T-cell (primary cell): Measurements from ENCODE around the gene PRPF6. TPM values are rescaled to one million over a fixed set of nuclear protein-coding genes. Genes with fewer than 3 reads are reported as not detected.
A peak's percentile ranks its signal among the peaks of the same experiment; 100 is the strongest.
"Not testable (repeated sequence)": the region's sequence is repeated elsewhere in the genome, so short reads cannot be mapped to it uniquely, and the experiment has no call there.

Source experiments
- ATAC-seq, 4 experiments: fragments of 200-7000 bp in 3 of 4; fragments of 150-1000 bp in 1 of 4; cut with Tn5 transposase; replicated peaks in 1 of 4; 1 replicate in 3 of 4; 2 replicates in 1 of 4; pipeline ENCODE4 v1.10.0; 2021; ENCODE audit warnings: moderate library complexity in 3 of 4, mild to moderate bottlenecking in 2 of 4, moderate number of reproducible peaks in 1 of 4
- CTCF ChIA-PET, 2 donors: fragments of 300-600 bp; sonication (Branson Sonifier 250); formaldehyde crosslinking; loops; one replicate each; lab custom pipeline; 2022; ENCODE audit warnings: antibody characterized with exemption in 2 of 2; lab: Charles Lee
- POLR2A ChIA-PET, 2 donors: fragments of 300-600 bp; sonication (Branson Sonifier 250); formaldehyde crosslinking; loops; one replicate each; lab custom pipeline; 2022; ENCODE audit warnings: antibody characterized with exemption in 2 of 2; lab: Charles Lee
- DNase-seq, 35 experiments: peaks; one replicate each; pipeline versions ENCODE4 v3.0.0 to v3.0.0-alpha.2; 2013 to 2023
- H3K27ac ChIP-seq: one replicate; pipeline ENCODE4 v1.5.1; 2013; ENCODE audit warnings: low read length
- H3K27me3 ChIP-seq, 2 experiments: replicated peaks in 1 of 2; 1 replicate in 1 of 2; 2 replicates in 1 of 2; pipeline versions ENCODE4 v1.6.1 to v1.7.0; 2013; ENCODE audit warnings: low read length in 1 of 2, mixed read lengths in 1 of 2; ENCODE audit not compliant: control insufficient read depth in 2 of 2, insufficient read depth in 2 of 2; ENCODE audit errors: extremely low read depth in 1 of 2
- H3K36me3 ChIP-seq, 2 donors: 1 replicate in 1 of 2; 2 replicates in 1 of 2; pipeline versions ENCODE4 v1.6.1 to v1.7.0; 2013; ENCODE audit warnings: low read length in 1 of 2; ENCODE audit not compliant: control insufficient read depth in 2 of 2, insufficient read depth in 1 of 2; ENCODE audit errors: extremely low read depth in 1 of 2
- H3K4me1 ChIP-seq, 2 experiments: 1 replicate in 1 of 2; 2 replicates in 1 of 2; pipeline versions ENCODE4 v1.6.1 to v1.7.0; 2013; ENCODE audit warnings: low read length in 2 of 2, mixed read lengths in 1 of 2; ENCODE audit not compliant: insufficient read depth in 2 of 2, control insufficient read depth in 1 of 2; ENCODE audit errors: extremely low read depth in 1 of 2
- H3K4me3 ChIP-seq, 2 donors: 1 replicate in 1 of 2; 2 replicates in 1 of 2; pipeline versions ENCODE4 v1.5.1 to v1.7.0; 2013; ENCODE audit warnings: mild to moderate bottlenecking in 2 of 2, low read length in 1 of 2, moderate library complexity in 1 of 2; ENCODE audit not compliant: control insufficient read depth in 1 of 2; ENCODE audit errors: extremely low read depth in 1 of 2
- H3K9me3 ChIP-seq: 2 replicates; pipeline ENCODE4 v1.7.0; 2013
- H3K27ac Mint-ChIP-seq, 2 donors: one replicate each; pipeline ENCODE4 v1.8.0; 2020 to 2021; ENCODE audit warnings: mild to moderate bottlenecking in 2 of 2, mixed read lengths in 2 of 2
- H3K27me3 Mint-ChIP-seq, 2 donors: one replicate each; pipeline ENCODE4 v1.8.0; 2021 to 2022; ENCODE audit warnings: mixed read lengths in 2 of 2
- H3K36me3 Mint-ChIP-seq: one replicate; pipeline ENCODE4 v1.8.0; 2021; ENCODE audit warnings: mixed read lengths
- H3K4me1 Mint-ChIP-seq, 3 donors: one replicate each; pipeline ENCODE4 v1.8.0; 2020 to 2022; ENCODE audit warnings: mixed read lengths in 3 of 3, mild to moderate bottlenecking in 1 of 3
- H3K4me3 Mint-ChIP-seq, 3 donors: one replicate each; pipeline ENCODE4 v1.8.0; 2020 to 2022; ENCODE audit warnings: mild to moderate bottlenecking in 3 of 3, mixed read lengths in 3 of 3, moderate library complexity in 3 of 3
- H3K9me3 Mint-ChIP-seq, 3 donors: one replicate each; pipeline ENCODE4 v1.8.0; 2020 to 2022; ENCODE audit warnings: mixed read lengths in 3 of 3
- WGBS: methylation state at CpG from one replicate; pipeline ENCODE4 v1.1.5; 2013; ENCODE audit warnings: missing lambda C conversion rate; ENCODE audit not compliant: insufficient coverage; 5-methylcytosine and 5-hydroxymethylcytosine counted together
- total RNA-seq, 35 experiments: library from RNA in 6 of 35; stranded (reverse) in 6 of 35; fragments of 120-200 nt in 1 of 35; gene quantifications; one replicate each; pipeline versions ENCODE4 v1.2.1 to v1.2.4 and lab custom pipeline; 2013 to 2026

PRPF6 gene
- total RNA-seq, 5 donors from 2014 or later (not counting 1 experiment from before 2014, with no cell fraction given), result 59.8 to 106 (median 83.5) TPM

- CTCF ChIA-PET, result no interaction called here
- ATAC-seq, result no peak
- H3K9me3 ChIP-seq, result no peaks in the 10 kb centered on the region
- DNase-seq, result no peak
- peak overlapping the region; percentile 76 to 89 (median 83) for H3K4me3 Mint-ChIP-seq
- H3K27ac Mint-ChIP-seq, result peak overlapping the region; percentile 85 to 87
- H3K4me1 Mint-ChIP-seq, result peaks cover 13 to 23% (median 20%) of the 10 kb centered on the region in 3 donors
- no peaks in the 10 kb centered on the region for H3K27me3 Mint-ChIP-seq
- POLR2A ChIA-PET, result no interaction called here
- H3K27ac ChIP-seq, result peak overlapping the region; percentile 57
- H3K9me3 Mint-ChIP-seq, result no peaks in the 10 kb centered on the region
- H3K36me3 Mint-ChIP-seq, result peaks cover 3% of the 10 kb centered on the region
- peaks cover 5 to 22% of the 10 kb centered on the region in 2 experiments for H3K4me1 ChIP-seq
- H3K36me3 ChIP-seq, result peaks cover 6 to 23% of the 10 kb centered on the region in 2 donors
- H3K27me3 ChIP-seq, result peaks cover 0 to 4% of the 10 kb centered on the region in 2 experiments
- H3K4me3 ChIP-seq, result peak overlapping the region; percentile 55 to 84
- WGBS, result 85% methylated on average over 9 of the region's 14 CpGs
Observed at GRCh38 chr20:63968136-63968927, 12.6 kb upstream of the PRPF6 start.

GRCh38 chr20:63968928-63969760, 11.8 kb upstream of the PRPF6 start:
- CTCF ChIA-PET, result no interaction called here
- Histone ChIP-seq H3K9me3 (no peaks in the 10 kb centered on the region), H3K4me1 (peaks cover 5 to 28% of the 10 kb centered on the region in 2 experiments), H3K36me3 (peaks cover under 1 to 15% of the 10 kb centered on the region in 2 donors), H3K27ac (peak overlapping the region; percentile 57), H3K4me3 (peak overlapping the region; percentile 55 to 84), H3K27me3 (peaks cover 0 to 4% of the 10 kb centered on the region in 2 experiments)
- Mint-ChIP-seq H3K4me1 (peaks cover 19 to 31% (median 26%) of the 10 kb centered on the region in 3 donors), H3K4me3 (peak overlapping the region; percentile 76 to 89 (median 83)), H3K27me3 (no peaks in the 10 kb centered on the region), H3K9me3 (no peaks in the 10 kb centered on the region), H3K36me3 (peaks cover 6% of the 10 kb centered on the region), H3K27ac (peak overlapping the region; percentile 85 to 87)
- POLR2A ChIA-PET, result no interaction called here
- ATAC-seq (peak; percentile 44 to 56 (median 46)), DNase-seq (peak in 11 of 35 experiments; percentile 28 to 59 (median 38))
- 6% methylated on average over 53 of the region's 70 CpGs for WGBS

GRCh38 chr20:63969838-63970713, 10.9 kb upstream of the PRPF6 start, which contains the start of gene ZNF512B:
TSS of gene ZNF512B (minus strand) at chr20:63969930. CDS start at chr20:63967950, 1,980 bp downstream.
- peak; percentile 57 to 69 (median 60) for ATAC-seq
- peaks cover under 1 to 19% of the 10 kb centered on the region in 2 donors for H3K36me3 ChIP-seq
- WGBS, result 10% methylated on average over 33 of the region's 73 CpGs
- peaks cover 0 to 4% of the 10 kb centered on the region in 2 experiments for H3K27me3 ChIP-seq
- Mint-ChIP-seq H3K36me3 (peaks cover 6% of the 10 kb centered on the region), H3K27ac (peak within 1 kb of the TSS; percentile 85 to 87), H3K4me3 (peak within 1 kb of the TSS; percentile 76 to 89 (median 83)), H3K4me1 (peaks cover 20 to 32% (median 32%) of the 10 kb centered on the region in 3 donors), H3K9me3 (no peaks in the 10 kb centered on the region), H3K27me3 (no peaks in the 10 kb centered on the region)
- ChIA-PET CTCF (no interaction called here), POLR2A (no interaction called here)
- peak within 1 kb of the TSS; percentile 57 for H3K27ac ChIP-seq
- DNase-seq, result peak in 24 of 35 experiments; percentile 34 to 73 (median 53)
- H3K4me1 ChIP-seq, result peaks cover 5 to 31% of the 10 kb centered on the region in 2 experiments
- peak within 1 kb of the TSS; percentile 55 to 84 for H3K4me3 ChIP-seq
- H3K9me3 ChIP-seq, result no peaks in the 10 kb centered on the region

GRCh38 chr20:63970714-63971431, 10.1 kb upstream of the PRPF6 start:
- Histone ChIP-seq H3K4me3 (no peak overlapping the region), H3K4me1 (peaks cover 5 to 31% of the 10 kb centered on the region in 2 experiments), H3K9me3 (no peaks in the 10 kb centered on the region), H3K36me3 (peaks cover 8 to 24% of the 10 kb centered on the region in 2 donors), H3K27me3 (peaks cover 0 to 4% of the 10 kb centered on the region in 2 experiments), H3K27ac (no peak overlapping the region)
- Mint-ChIP-seq H3K27ac (peak overlapping the region; percentile 41 to 69), H3K36me3 (peaks cover 6% of the 10 kb centered on the region), H3K4me1 (peaks cover 20 to 34% (median 32%) of the 10 kb centered on the region in 3 donors), H3K9me3 (no peaks in the 10 kb centered on the region), H3K4me3 (peak overlapping the region; percentile 62 to 72 (median 69)), H3K27me3 (no peaks in the 10 kb centered on the region)
- ChIA-PET POLR2A (no interaction called here), CTCF (no interaction called here)
- DNase-seq (no peak), ATAC-seq (no peak)
- WGBS, result 100% methylated on average over 1 of the region's 5 CpGs

DNA sequence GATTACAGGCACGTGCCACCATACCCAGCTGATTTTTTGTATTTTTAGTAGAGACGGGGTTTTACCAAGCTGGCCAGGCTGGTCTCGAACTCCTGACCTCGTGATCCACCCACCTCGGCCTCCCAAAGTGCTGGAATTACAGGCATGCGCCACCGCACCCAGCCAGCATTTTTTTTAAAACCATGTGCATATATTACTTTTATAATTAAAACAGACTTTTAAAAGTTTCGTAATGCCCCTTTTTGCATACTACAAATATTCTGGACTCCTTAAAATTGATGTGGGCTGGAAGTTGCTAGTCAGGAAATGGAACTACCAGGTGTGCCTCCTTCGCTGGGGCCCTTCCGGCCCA, 9.0 kb upstream of the PRPF6 start:
- POLR2A ChIA-PET, DNase-seq, CTCF ChIA-PET, H3K4me3 ChIP-seq, H3K9me3 Mint-ChIP-seq, H3K27ac ChIP-seq, H3K27me3 ChIP-seq, H3K27ac Mint-ChIP-seq, H3K27me3 Mint-ChIP-seq, H3K9me3 ChIP-seq, H3K36me3 Mint-ChIP-seq, ATAC-seq: not testable (repeated sequence)
- Histone ChIP-seq H3K36me3 (peaks cover 11 to 18% of the 10 kb centered on the region in 2 donors), H3K4me1 (peaks cover 8 to 35% of the 10 kb centered on the region in 2 experiments)
- peaks cover 28 to 45% (median 42%) of the 10 kb centered on the region in 3 donors for H3K4me1 Mint-ChIP-seq
- H3K4me3 Mint-ChIP-seq, result peak overlapping the region in 2 of 3 donors; percentile 17 to 72
- WGBS, result 40% methylated on average over 1 of the region's 10 CpGs
